ENCODE data around the gene UBE3B.

GRCh38 chr12:109512608-109513007, 35.2 kb downstream of the UBE3B start:
- no peak for TF ChIP-seq CTCF (IDR thresholded peaks at IDR 0.05)
- TF ChIP-seq EP300 (IDR thresholded peaks at IDR 0.05): no peak
- no peak for TF ChIP-seq POLR2A (IDR thresholded peaks at IDR 0.05)
